GM19035 (cell line): Measurements from ENCODE around the gene ZNF503.

Experiments used
- ATAC-seq: cut with Tn5 transposase; IDR thresholded peaks from one replicate; pipeline ENCODE4 v1.9.1; 2021; ENCODE audit not compliant: unreplicated experiment

ZNF503 gene

DNA sequence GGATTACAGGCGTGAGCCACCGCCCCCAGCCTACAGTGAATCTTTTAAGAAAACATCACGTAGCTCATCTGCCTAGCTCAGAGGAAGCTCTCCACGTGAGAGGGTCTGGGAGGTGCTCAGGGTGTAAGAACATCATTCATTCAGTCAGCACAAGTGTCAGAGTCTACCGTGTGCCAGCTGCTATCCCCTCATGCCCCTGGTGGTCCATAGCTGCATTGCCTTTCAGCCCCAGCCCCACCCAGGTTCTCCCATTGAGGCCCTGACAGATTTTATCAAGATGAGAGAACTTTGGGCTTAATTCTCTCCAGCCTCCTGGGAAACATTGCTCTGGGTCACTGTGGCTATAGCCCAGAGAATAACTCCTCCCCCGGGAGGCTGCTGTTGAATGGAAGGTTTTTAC lies 45.1 kb downstream of the ZNF503 start:
- ATAC-seq, result no peak

DNA sequence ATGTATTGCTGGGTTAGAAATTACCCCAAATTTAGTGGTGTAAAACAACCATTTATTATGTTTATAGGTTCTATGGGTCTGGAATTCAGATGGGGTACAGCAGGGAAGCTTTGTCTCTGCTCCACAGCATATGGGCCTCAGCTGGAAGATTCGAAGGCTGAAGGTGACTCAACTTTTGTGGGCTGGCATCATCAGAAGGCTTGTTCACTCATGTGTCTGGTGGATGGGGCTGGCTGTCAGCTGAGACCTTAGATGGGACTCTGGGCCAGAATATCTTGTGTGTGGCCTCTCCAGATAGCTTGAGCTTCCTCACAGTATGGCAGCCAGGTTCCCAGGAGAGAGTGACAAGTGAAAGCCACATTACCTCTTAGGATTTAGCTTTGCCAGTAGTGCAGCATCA lies 45.9 kb downstream of the ZNF503 start:
- ATAC-seq, result no peak

DNA sequence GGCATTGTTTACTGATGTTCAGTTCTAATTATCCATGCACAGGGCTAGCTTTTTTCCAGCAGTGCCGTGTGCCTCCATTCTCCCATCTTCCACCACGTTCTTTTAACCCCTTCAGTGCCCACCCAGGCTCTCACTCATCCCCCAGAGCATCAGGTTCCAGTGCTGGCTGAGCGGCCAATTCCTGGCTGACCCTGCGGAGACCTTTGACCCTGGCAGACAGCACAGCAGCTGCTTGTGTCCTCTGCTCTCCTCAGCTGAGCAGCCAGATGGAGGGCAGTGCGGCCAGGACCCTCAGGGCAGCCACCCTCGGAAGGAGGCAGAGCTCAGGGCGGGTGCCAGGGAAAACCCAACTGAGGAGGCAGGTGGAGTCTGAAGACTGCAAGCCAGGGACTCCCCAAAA lies 48.4 kb downstream of the ZNF503 start:
- no peak for ATAC-seq

DNA sequence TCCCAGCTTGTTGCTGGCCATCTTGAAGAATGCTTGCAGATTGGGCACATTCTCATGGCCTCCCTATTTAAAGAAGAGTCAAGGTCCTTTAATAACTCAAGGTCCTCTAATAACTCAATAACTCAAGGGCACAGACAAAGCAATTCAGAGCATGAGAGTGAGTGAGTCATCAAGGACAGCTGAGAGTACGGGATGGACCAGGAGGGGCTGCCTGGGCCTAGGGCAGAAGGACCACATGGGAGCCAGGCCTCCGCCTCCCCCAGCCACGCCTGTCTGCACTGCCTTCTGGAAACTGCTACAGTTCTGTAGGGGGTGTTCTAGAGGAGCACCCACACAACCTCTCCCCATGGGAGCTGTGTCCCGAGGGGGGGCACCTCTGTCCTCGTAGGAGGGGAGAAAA lies 48.9 kb downstream of the ZNF503 start:
- no peak for ATAC-seq

DNA sequence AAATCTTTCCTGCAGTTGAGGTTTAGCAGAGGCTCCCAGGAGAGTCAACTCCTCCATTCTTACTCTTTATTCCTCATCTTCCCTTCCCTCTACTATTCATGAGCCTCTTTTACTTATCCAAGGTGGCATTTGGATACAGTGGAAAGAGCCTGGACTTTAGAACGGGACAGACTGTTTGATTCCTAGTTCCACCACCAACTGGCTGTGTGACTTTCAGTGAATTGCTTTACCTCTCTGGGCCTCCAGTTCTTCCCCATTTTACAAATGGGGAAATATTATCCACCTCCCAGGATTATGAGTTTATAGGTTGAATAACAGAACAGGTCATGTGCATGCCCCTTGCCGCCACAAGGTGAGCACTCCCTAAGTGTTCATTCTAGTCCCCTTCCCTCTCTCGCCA lies 49.9 kb downstream of the ZNF503 start:
- ATAC-seq, result no peak

DNA sequence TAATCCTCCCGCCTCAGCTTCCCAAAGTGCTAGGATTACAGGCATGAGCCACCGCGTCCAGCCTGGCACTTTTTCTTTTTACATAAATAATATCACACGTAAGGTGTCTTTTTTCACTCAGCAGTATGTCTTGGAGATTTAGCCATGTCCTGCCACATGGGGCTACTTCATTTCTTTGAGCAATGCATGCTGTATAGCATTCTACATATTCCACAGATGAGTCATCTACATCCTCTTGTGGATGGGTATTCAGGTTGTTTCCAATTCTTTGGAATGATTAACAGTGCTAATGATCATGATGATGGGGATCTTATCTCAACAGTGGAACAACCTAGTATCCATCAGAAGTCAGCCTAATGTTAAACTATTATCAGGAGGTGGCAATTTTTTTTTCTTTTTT lies 50.8 kb downstream of the ZNF503 start:
- ATAC-seq, result no peak
